ENCODE measurements around the gene RNF150. TPM values are rescaled to one million over a fixed set of nuclear protein-coding genes. Genes with fewer than 3 reads are reported as not detected.

RNF150 gene
- total RNA-seq, 1 experiment from 2014 or later = 4.4 TPM

GRCh38 chr4:140993370-140993769, 139.9 kb downstream of the RNF150 start:
- no peaks in the 10 kb centered on the region; a peak in 1 of 7 replicates for H3K36me3 Mint-ChIP-seq (ENCODE audit: insufficient read depth in 1 of 3, low read depth in 3 of 3)
- H3K79me2 ChIP-seq (ENCODE audit: insufficient read depth, low read length) = no peaks in the 10 kb centered on the region
- no peak overlapping the region for H3K14ac ChIP-seq (ENCODE audit: insufficient read depth, low read length)
- TF ChIP-seq CTCF (conservative IDR thresholded peaks at IDR 0.05) = no peak
- H2BK12ac ChIP-seq (ENCODE audit: insufficient read length, low read depth, low read length) = no peak overlapping the region
- no CpG with 5 or more reads among the region's 4 CpGs for WGBS (ENCODE audit: extremely low coverage, insufficient read length, low lambda C conversion rate)
- no peaks in the 10 kb centered on the region for H3K27me3 Mint-ChIP-seq (ENCODE audit: low read depth)
- H3K27me3 ChIP-seq (ENCODE audit: insufficient read depth, low read length) = no peaks in the 10 kb centered on the region
- no peak overlapping the region for H3K4ac ChIP-seq (ENCODE audit: low read depth, low read length)
- no peaks in the 10 kb centered on the region for H4K20me1 ChIP-seq (ENCODE audit: control insufficient read depth, insufficient read depth, insufficient read length)
- H3K23me2 ChIP-seq (ENCODE audit: insufficient read length, low read depth, low read length, poor library complexity, severe bottlenecking) = no peaks in the 10 kb centered on the region
- H2BK20ac ChIP-seq (ENCODE audit: low read depth, low read length, poor library complexity, severe bottlenecking) = no peak overlapping the region
- H3K4me1 Mint-ChIP-seq = no peaks in the 10 kb centered on the region
- H2BK5ac ChIP-seq (ENCODE audit: insufficient read length, low read length) = no peak overlapping the region
- no peak overlapping the region for H3K4me3 Mint-ChIP-seq
- H3K27ac ChIP-seq (ENCODE audit: insufficient read length, low read depth, low read length) = no peak overlapping the region
- H3T11ph ChIP-seq (ENCODE audit: low read length) = no peak overlapping the region
- no peak overlapping the region for H3K18ac ChIP-seq (ENCODE audit: insufficient read length, low read depth, low read length)
- no peak overlapping the region for H2AK5ac ChIP-seq (ENCODE audit: insufficient read length, low read length)
- no peak overlapping the region for H3K4me2 ChIP-seq (ENCODE audit: insufficient read depth, insufficient read length, low read length)
- H3K9me3 ChIP-seq (ENCODE audit: control insufficient read depth, low read depth, low read length) = no peaks in the 10 kb centered on the region
- no peaks in the 10 kb centered on the region for H3K79me1 ChIP-seq (ENCODE audit: insufficient read depth, low read depth, low read length, poor library complexity, severe bottlenecking)
- no peak overlapping the region for H2AFZ ChIP-seq (ENCODE audit: low read length)
- no peak overlapping the region for H4K5ac ChIP-seq (ENCODE audit: insufficient read length, low read depth, low read length)
- no peak overlapping the region for H3K23ac ChIP-seq (ENCODE audit: insufficient read length, low read depth, low read length)
- H4K8ac ChIP-seq (replicated peaks; ENCODE audit: insufficient read length, low read depth, low read length) = no peak overlapping the region
- DNase-seq = no peak
- H3K9ac ChIP-seq (ENCODE audit: extremely low read depth, insufficient read length, low read length) = no peak overlapping the region
- no peak overlapping the region for H3K56ac ChIP-seq (ENCODE audit: insufficient read length, low read depth, low read length)
- H2BK15ac ChIP-seq (ENCODE audit: low read depth, low read length) = no peak overlapping the region
- H3K27ac Mint-ChIP-seq = no peak overlapping the region
- no peak overlapping the region for H4K91ac ChIP-seq (ENCODE audit: insufficient read length, low read depth, low read length)
- no peaks in the 10 kb centered on the region for H3K4me1 ChIP-seq (ENCODE audit: insufficient read depth, low read length)
- no peak overlapping the region for H2BK120ac ChIP-seq (ENCODE audit: low read depth, low read length, poor library complexity, severe bottlenecking)
- no peaks in the 10 kb centered on the region for H3K9me3 Mint-ChIP-seq
